PFSK-1 (cell line): ENCODE data around the gene AKIRIN2.

Experiments
- POLR2AphosphoS5 ChIP-seq: IDR thresholded peaks from 2 replicates; pipeline ENCODE4 v1.6.1; 2012; ENCODE audit warnings: low read depth, mild to moderate bottlenecking, control low read depth, low read length, moderate library complexity
- SIN3A ChIP-seq: IDR thresholded peaks from 2 replicates; pipeline ENCODE4 v1.6.1; 2012; ENCODE audit warnings: mild to moderate bottlenecking, low read length, moderate library complexity, borderline replicate concordance; ENCODE audit not compliant: insufficient read depth
- TAF1 ChIP-seq: IDR thresholded peaks from 2 replicates; pipeline ENCODE4 v1.6.1; 2012; ENCODE audit warnings: low read length, control low read depth, borderline replicate concordance; ENCODE audit not compliant: insufficient read depth
- TF ChIP-seq, protein P1 (sequence below), 2 experiments: IDR thresholded peaks; 2 replicates each; pipeline versions ENCODE4 v1.6.1 to v1.8.0; 2011 to 2012; ENCODE audit warnings: low read depth in 2 of 2, low read length in 2 of 2, control low read depth in 1 of 2, inconsistent platforms in 1 of 2, mild to moderate bottlenecking in 1 of 2, moderate library complexity in 1 of 2; ENCODE audit not compliant: insufficient read depth in 1 of 2

- TF ChIP-seq POLR2AphosphoS5 (no peak), SIN3A (no peak), TAF1 (no peak)
- TF ChIP-seq, protein P1, sequence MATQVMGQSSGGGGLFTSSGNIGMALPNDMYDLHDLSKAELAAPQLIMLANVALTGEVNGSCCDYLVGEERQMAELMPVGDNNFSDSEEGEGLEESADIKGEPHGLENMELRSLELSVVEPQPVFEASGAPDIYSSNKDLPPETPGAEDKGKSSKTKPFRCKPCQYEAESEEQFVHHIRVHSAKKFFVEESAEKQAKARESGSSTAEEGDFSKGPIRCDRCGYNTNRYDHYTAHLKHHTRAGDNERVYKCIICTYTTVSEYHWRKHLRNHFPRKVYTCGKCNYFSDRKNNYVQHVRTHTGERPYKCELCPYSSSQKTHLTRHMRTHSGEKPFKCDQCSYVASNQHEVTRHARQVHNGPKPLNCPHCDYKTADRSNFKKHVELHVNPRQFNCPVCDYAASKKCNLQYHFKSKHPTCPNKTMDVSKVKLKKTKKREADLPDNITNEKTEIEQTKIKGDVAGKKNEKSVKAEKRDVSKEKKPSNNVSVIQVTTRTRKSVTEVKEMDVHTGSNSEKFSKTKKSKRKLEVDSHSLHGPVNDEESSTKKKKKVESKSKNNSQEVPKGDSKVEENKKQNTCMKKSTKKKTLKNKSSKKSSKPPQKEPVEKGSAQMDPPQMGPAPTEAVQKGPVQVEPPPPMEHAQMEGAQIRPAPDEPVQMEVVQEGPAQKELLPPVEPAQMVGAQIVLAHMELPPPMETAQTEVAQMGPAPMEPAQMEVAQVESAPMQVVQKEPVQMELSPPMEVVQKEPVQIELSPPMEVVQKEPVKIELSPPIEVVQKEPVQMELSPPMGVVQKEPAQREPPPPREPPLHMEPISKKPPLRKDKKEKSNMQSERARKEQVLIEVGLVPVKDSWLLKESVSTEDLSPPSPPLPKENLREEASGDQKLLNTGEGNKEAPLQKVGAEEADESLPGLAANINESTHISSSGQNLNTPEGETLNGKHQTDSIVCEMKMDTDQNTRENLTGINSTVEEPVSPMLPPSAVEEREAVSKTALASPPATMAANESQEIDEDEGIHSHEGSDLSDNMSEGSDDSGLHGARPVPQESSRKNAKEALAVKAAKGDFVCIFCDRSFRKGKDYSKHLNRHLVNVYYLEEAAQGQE (IDR thresholded peaks at IDR 0.05; ENCODE audit: insufficient read depth in 1 of 2, low read depth in 2 of 2, low read length in 2 of 2), result no peak
Measured at GRCh38 chr6:87669051-87669450, 33.0 kb downstream of the AKIRIN2 start.
